SK-N-MC (cell line): ENCODE measurements around the gene FOSL2.

ENCODE experiments used
- DNase-seq: peaks from one replicate; pipeline ENCODE4 v3.0.0-alpha.2; 2011; ENCODE audit warnings: low read depth, low spot score
- H3K27ac ChIP-seq: fragments of 200-600 bp; sonication (generic); 2 replicates; pipeline ENCODE4 v1.5.1; 2016; ENCODE audit warnings: mixed run types
- H3K36me3 ChIP-seq: fragments of 200-600 bp; sonication (generic); 2 replicates; pipeline ENCODE4 v1.6.1; 2017; ENCODE audit warnings: antibody characterized with exemption, low read length, mixed read lengths; ENCODE audit not compliant: insufficient read depth
- H3K4me3 ChIP-seq: fragments of 200-600 bp; sonication (generic); 2 replicates; pipeline ENCODE4 v1.5.1; 2016
- H3K9ac ChIP-seq: fragments of 200-600 bp; sonication (generic); 2 replicates; pipeline ENCODE4 v1.8.0; 2017; ENCODE audit warnings: mixed run types, mixed read lengths; ENCODE audit not compliant: insufficient read length
- H3K9me3 ChIP-seq: fragments of 200-600 bp; sonication (generic); 2 replicates; pipeline ENCODE4 v1.6.1; 2017; ENCODE audit warnings: low read depth, mild to moderate bottlenecking, antibody characterized with exemption, low read length, moderate library complexity, mixed read lengths
- EZH2 ChIP-seq: fragments of 200-600 bp; sonication (generic); IDR thresholded peaks from one replicate; pipeline ENCODE4 v1.6.1; 2017; ENCODE audit warnings: antibody characterized with exemption
- FOXP2 ChIP-seq: optimal IDR thresholded peaks from 2 replicates; pipeline ENCODE3; 2011; ENCODE audit warnings: mild to moderate bottlenecking, moderate library complexity; ENCODE audit not compliant: insufficient read depth; ENCODE audit errors: extremely low read length, control extremely low read depth
- POLR2AphosphoS5 ChIP-seq: IDR thresholded peaks from 2 replicates; pipeline ENCODE4 v1.6.1; 2012; ENCODE audit warnings: mild to moderate bottlenecking, low read depth, low read length, borderline replicate concordance

The FOSL2 gene

GRCh38 chr2:28355521-28356094 is 37.0 kb upstream of the FOSL2 start:
- no peak for TF ChIP-seq EZH2
- no peak for TF ChIP-seq FOXP2
- no peak for TF ChIP-seq POLR2AphosphoS5
- Histone ChIP-seq H3K36me3 (no peaks in the 10 kb centered on the region), H3K9ac (peak overlapping the region; percentile 51), H3K27ac (no peak overlapping the region), H3K9me3 (no peaks in the 10 kb centered on the region), H3K4me3 (no peak overlapping the region)
- DNase-seq = no peak

- H3K36me3 ChIP-seq = no peaks in the 10 kb centered on the region
- no peak overlapping the region for H3K27ac ChIP-seq
- DNase-seq = no peak
- H3K4me3 ChIP-seq = no peak overlapping the region
- peak overlapping the region; percentile 51 for H3K9ac ChIP-seq
- TF ChIP-seq POLR2AphosphoS5 (no peak), FOXP2 (no peak), EZH2 (no peak)
- no peaks in the 10 kb centered on the region for H3K9me3 ChIP-seq
Measured at GRCh38 chr2:28356095-28356911, 36.4 kb upstream of the FOSL2 start.

GRCh38 chr2:28357055-28357454 is 35.6 kb upstream of the FOSL2 start:
- Histone ChIP-seq H3K9me3 (no peaks in the 10 kb centered on the region), H3K27ac (no peak overlapping the region), H3K4me3 (no peak overlapping the region), H3K9ac (no peak overlapping the region), H3K36me3 (no peaks in the 10 kb centered on the region)
- no peak for TF ChIP-seq FOXP2
- TF ChIP-seq POLR2AphosphoS5 = no peak
- TF ChIP-seq EZH2 = no peak
- no peak for DNase-seq

- Histone ChIP-seq H3K4me3 (no peak overlapping the region), H3K27ac (no peak overlapping the region), H3K9ac (no peak overlapping the region), H3K9me3 (no peaks in the 10 kb centered on the region), H3K36me3 (no peaks in the 10 kb centered on the region)
- no peak for DNase-seq
- TF ChIP-seq EZH2 = no peak
- no peak for TF ChIP-seq FOXP2
- no peak for TF ChIP-seq POLR2AphosphoS5
Measured at GRCh38 chr2:28357948-28358667, 34.5 kb upstream of the FOSL2 start.

- Histone ChIP-seq H3K4me3 (no peak overlapping the region), H3K9ac (no peak overlapping the region), H3K9me3 (no peaks in the 10 kb centered on the region), H3K36me3 (no peaks in the 10 kb centered on the region), H3K27ac (no peak overlapping the region)
- no peak for TF ChIP-seq POLR2AphosphoS5
- TF ChIP-seq EZH2 = no peak
- no peak for TF ChIP-seq FOXP2
- DNase-seq = no peak
Measured at GRCh38 chr2:28358668-28359201, 33.9 kb upstream of the FOSL2 start.

GRCh38 chr2:28359222-28360057 is 33.2 kb upstream of the FOSL2 start:
- Histone ChIP-seq H3K9ac (no peak overlapping the region), H3K4me3 (no peak overlapping the region), H3K9me3 (no peaks in the 10 kb centered on the region), H3K36me3 (no peaks in the 10 kb centered on the region), H3K27ac (no peak overlapping the region)
- DNase-seq = no peak
- TF ChIP-seq POLR2AphosphoS5 = no peak
- no peak for TF ChIP-seq FOXP2
- no peak for TF ChIP-seq EZH2

GRCh38 chr2:28360058-28360717 is 32.5 kb upstream of the FOSL2 start:
- no peak overlapping the region for H3K9ac ChIP-seq
- DNase-seq = no peak
- no peaks in the 10 kb centered on the region for H3K9me3 ChIP-seq
- no peak overlapping the region for H3K27ac ChIP-seq
- no peak overlapping the region for H3K4me3 ChIP-seq
- TF ChIP-seq EZH2 (no peak), POLR2AphosphoS5 (no peak), FOXP2 (no peak)
- H3K36me3 ChIP-seq = no peaks in the 10 kb centered on the region

- Histone ChIP-seq H3K9ac (no peak overlapping the region), H3K9me3 (no peaks in the 10 kb centered on the region), H3K27ac (no peak overlapping the region), H3K4me3 (no peak overlapping the region), H3K36me3 (no peaks in the 10 kb centered on the region)
- no peak for TF ChIP-seq POLR2AphosphoS5
- TF ChIP-seq EZH2 = no peak
- TF ChIP-seq FOXP2 = no peak
- no peak for DNase-seq
Measured at GRCh38 chr2:28360718-28361293, 31.9 kb upstream of the FOSL2 start.
